GM23338 (cell line): ENCODE measurements around the gene PIGC. TPM values are rescaled to one million over a fixed set of nuclear protein-coding genes. Genes with fewer than 3 reads are reported as not detected.

ENCODE experiments used
- ATAC-seq: fragments of 200-7000 bp; cut with Tn5 transposase; 3 replicates; pipeline ENCODE4 v1.9.1; 2020
- DNase-seq: peaks from one replicate; pipeline ENCODE4 v3.0.0-alpha.2; 2015; ENCODE audit warnings: low spot score
- H2AFZ ChIP-seq: fragments of 200-600 bp; sonication (generic); 2 replicates; pipeline ENCODE4 v1.8.0; 2016; ENCODE audit warnings: antibody characterized with exemption, mild to moderate bottlenecking, moderate library complexity
- H3F3A ChIP-seq: fragments of 200-600 bp; sonication (generic); replicated peaks from 2 replicates; pipeline ENCODE4 v1.8.0; 2017; ENCODE audit warnings: antibody characterized with exemption, mixed run types, low read depth
- H3K27ac ChIP-seq: fragments of 200-600 bp; sonication (generic); 2 replicates; pipeline ENCODE4 v1.6.1; 2016; ENCODE audit warnings: low read depth
- H3K27me3 ChIP-seq: fragments of 200-600 bp; sonication (generic); 2 replicates; pipeline ENCODE4 v1.8.0; 2016; ENCODE audit warnings: mild to moderate bottlenecking, mixed run types, moderate library complexity; ENCODE audit not compliant: insufficient read depth
- H3K36me3 ChIP-seq: fragments of 200-600 bp; sonication (generic); 2 replicates; pipeline ENCODE4 v1.8.0; 2016; ENCODE audit warnings: mild to moderate bottlenecking; ENCODE audit not compliant: insufficient read depth
- H3K4me1 ChIP-seq: fragments of 200-600 bp; sonication (generic); 2 replicates; pipeline ENCODE4 v1.8.0; 2016; ENCODE audit warnings: mild to moderate bottlenecking, moderate library complexity; ENCODE audit not compliant: insufficient read depth
- H3K4me2 ChIP-seq: fragments of 200-600 bp; sonication (generic); 2 replicates; pipeline ENCODE4 v1.7.1; 2017; ENCODE audit warnings: mixed run types
- H3K4me3 ChIP-seq: fragments of 200-600 bp; sonication (generic); 2 replicates; pipeline ENCODE4 v1.6.1; 2016; ENCODE audit warnings: mixed run types
- H3K79me2 ChIP-seq: fragments of 200-600 bp; sonication (generic); replicated peaks from 2 replicates; pipeline ENCODE4 v1.8.0; 2017; ENCODE audit warnings: mild to moderate bottlenecking; ENCODE audit not compliant: insufficient read depth
- H3K9me2 ChIP-seq: fragments of 200-600 bp; sonication (generic); 2 replicates; pipeline ENCODE4 v1.8.0; 2017; ENCODE audit not compliant: insufficient read depth
- H4K20me1 ChIP-seq: fragments of 200-600 bp; sonication (generic); replicated peaks from 2 replicates; pipeline ENCODE4 v1.8.0; 2017; ENCODE audit warnings: mild to moderate bottlenecking; ENCODE audit not compliant: insufficient read depth
- H3K27ac Mint-ChIP-seq: 2 replicates; pipeline ENCODE4 v1.8.0; 2020; ENCODE audit warnings: inconsistent platforms, mild to moderate bottlenecking, moderate library complexity, mixed read lengths
- H3K27me3 Mint-ChIP-seq: 3 replicates; pipeline ENCODE4 v1.8.0; 2022; ENCODE audit warnings: low read depth, mild to moderate bottlenecking, moderate library complexity, mixed read lengths, inconsistent platforms; ENCODE audit not compliant: insufficient read depth, poor library complexity
- H3K36me3 Mint-ChIP-seq: 3 replicates; pipeline ENCODE4 v1.8.0; 2021; ENCODE audit warnings: low read depth, mild to moderate bottlenecking, inconsistent platforms, moderate library complexity, mixed read lengths
- H3K4me1 Mint-ChIP-seq: 3 replicates; pipeline ENCODE4 v1.8.0; 2020; ENCODE audit warnings: mild to moderate bottlenecking, inconsistent platforms, mixed read lengths
- H3K4me3 Mint-ChIP-seq: 3 replicates; pipeline ENCODE4 v1.8.0; 2021; ENCODE audit warnings: moderate library complexity, mild to moderate bottlenecking, inconsistent platforms, mixed read lengths
- H3K9me3 Mint-ChIP-seq: 3 replicates; pipeline ENCODE4 v1.8.0; 2020; ENCODE audit warnings: moderate library complexity, mild to moderate bottlenecking, inconsistent platforms, mixed read lengths
- CREB1 ChIP-seq: fragments of 250-450 bp; sonication (Bioruptor Pico); IDR thresholded peaks from 2 replicates; pipeline ENCODE4 v1.5.0; 2020; ENCODE audit warnings: low read depth, mild to moderate bottlenecking, moderate library complexity
- CTCF ChIP-seq, 2 experiments: fragments of 200-600 bp in 1 of 2; sonication (generic) in 1 of 2; conservative IDR thresholded peaks; 2 replicates each; pipeline versions ENCODE4 v1.5.1 to v1.6.1; 2016 to 2017; ENCODE audit warnings: antibody characterized with exemption in 2 of 2, low read depth in 2 of 2, mild to moderate bottlenecking in 2 of 2, moderate library complexity in 1 of 2
- ETS1 ChIP-seq: IDR thresholded peaks from 2 replicates; pipeline ENCODE4 v1.6.1; 2016; ENCODE audit warnings: antibody characterized with exemption
- EZH2 ChIP-seq: fragments of 200-600 bp; sonication (generic); IDR thresholded peaks from one replicate; pipeline ENCODE4 v1.8.0; 2017; ENCODE audit warnings: antibody characterized with exemption, mild to moderate bottlenecking, low read depth; ENCODE audit not compliant: unreplicated experiment
- EZH2phosphoT487 ChIP-seq: fragments of 200-600 bp; sonication (generic); IDR thresholded peaks from one replicate; pipeline ENCODE4 v1.8.1; 2018; ENCODE audit warnings: antibody characterized with exemption; ENCODE audit not compliant: unreplicated experiment
- JUNB ChIP-seq: IDR thresholded peaks from one replicate; pipeline ENCODE4 v1.6.1; 2016; ENCODE audit warnings: antibody characterized with exemption; ENCODE audit not compliant: unreplicated experiment
- NANOG ChIP-seq: IDR thresholded peaks from 2 replicates; pipeline ENCODE4 v1.6.1; 2016; ENCODE audit warnings: antibody characterized with exemption, borderline replicate concordance
- POLR2AphosphoS5 ChIP-seq: IDR thresholded peaks from 2 replicates; pipeline ENCODE4 v1.6.1; 2016; ENCODE audit warnings: antibody characterized with exemption, low read depth
- REST ChIP-seq: IDR thresholded peaks from one replicate; pipeline ENCODE4 v1.6.1; 2018; ENCODE audit warnings: antibody characterized with exemption; ENCODE audit not compliant: unreplicated experiment
- STAT1 ChIP-seq: IDR thresholded peaks from one replicate; pipeline ENCODE4 v1.6.1; 2016; ENCODE audit warnings: antibody characterized with exemption; ENCODE audit not compliant: unreplicated experiment
- ZNF114 ChIP-seq: fragments of 250-450 bp; sonication (Bioruptor Pico); IDR thresholded peaks from 2 replicates; pipeline ENCODE4 v1.5.0; 2020; ENCODE audit warnings: mild to moderate bottlenecking, moderate library complexity
- ZNF331 ChIP-seq: fragments of 250-450 bp; sonication (Bioruptor Pico); IDR thresholded peaks from 2 replicates; pipeline ENCODE4 v1.5.0; 2020; ENCODE audit warnings: low read depth, mild to moderate bottlenecking, moderate library complexity
- ZNF462 ChIP-seq: fragments of 250-450 bp; sonication (Bioruptor Pico); IDR thresholded peaks from 2 replicates; pipeline ENCODE4 v1.5.0; 2020; ENCODE audit warnings: mild to moderate bottlenecking, moderate library complexity
- polyA plus RNA-seq: library from polyadenylated mRNA; unstranded; fragments of >200 nt; fragmentation: Nextera tagmentation; extraction: Ambion mirVana; gene quantifications from 2 replicates; pipeline ENCODE4 v1.2.1, GENCODE V29; 2016
- total RNA-seq: library from RNA; depleted of rRNA; stranded (reverse); fragments of >200 nt; shearing (Covaris generic); gene quantifications from 2 replicates; pipeline ENCODE4 v1.2.3, GENCODE V29; 2014

PIGC gene
- total and polyA plus RNA-seq, 2 experiments from 2014 or later = 22.5 to 28.1 TPM

GRCh38 chr1:172447641-172448040 lies 3.8 kb upstream of the PIGC start:
- H3K36me3 ChIP-seq = no peaks in the 10 kb centered on the region
- Mint-ChIP-seq H3K36me3 (no peaks in the 10 kb centered on the region; the same call in 2 of the 3 replicates), H3K9me3 (no peaks in the 10 kb centered on the region), H3K27me3 (peaks cover 7% of the 10 kb centered on the region), H3K4me3 (no peak overlapping the region), H3K4me1 (peaks cover 8% of the 10 kb centered on the region; the same call in 2 of the 3 replicates), H3K27ac (no peak overlapping the region)
- H3K27me3 ChIP-seq = no peaks in the 10 kb centered on the region
- no peak for DNase-seq
- no peaks in the 10 kb centered on the region for H3F3A ChIP-seq
- no peak for TF ChIP-seq ETS1
- TF ChIP-seq POLR2AphosphoS5 = no peak
- no peak for TF ChIP-seq EZH2phosphoT487
- TF ChIP-seq EZH2 = no peak
- no peak for TF ChIP-seq CTCF (conservative IDR thresholded peaks at IDR 0.05; ENCODE audit: low read depth in 2 of 2)
- no peak for TF ChIP-seq CREB1
- no peak for TF ChIP-seq JUNB
- TF ChIP-seq ZNF462 (CRISPR knock-in tag) = no peak
- no peak for TF ChIP-seq ZNF331 (CRISPR knock-in tag)
- no peak for TF ChIP-seq REST
- TF ChIP-seq STAT1 = no peak
- no peak for TF ChIP-seq ZNF114 (CRISPR knock-in tag)
- no peak for TF ChIP-seq NANOG
- H3K9me2 ChIP-seq = no peaks in the 10 kb centered on the region
- no peak overlapping the region for H3K27ac ChIP-seq
- no peak for ATAC-seq
- H3K4me2 ChIP-seq = no peak overlapping the region
- no peak overlapping the region for H3K4me3 ChIP-seq
- peaks cover 6% of the 10 kb centered on the region for H3K4me1 ChIP-seq
- H3K79me2 ChIP-seq = peaks cover 9% of the 10 kb centered on the region
- H2AFZ ChIP-seq = no peak overlapping the region
- no peaks in the 10 kb centered on the region for H4K20me1 ChIP-seq
